HG02938 (cell line): ENCODE measurements around the gene ZNF433.
A peak's percentile ranks its signal among the peaks of the same experiment; 100 is the strongest.
"Not testable (repeated sequence)": the region's sequence is repeated elsewhere in the genome, so short reads cannot be mapped to it uniquely, and the experiment has no call there.

ENCODE experiments used
- ATAC-seq: cut with Tn5 transposase; IDR thresholded peaks from one replicate; pipeline ENCODE4 v1.9.1; 2021; ENCODE audit warnings: mild to moderate bottlenecking, moderate library complexity; ENCODE audit not compliant: unreplicated experiment

The ZNF433 gene

GRCh38 chr19:12035220-12036172 is at the start of gene ZNF433:
ZNF433 (minus strand) TSS chr19:12035679; CDS start chr19:12035539, 140 bp downstream.
- peak; percentile 83 for ATAC-seq

- not testable (repeated sequence) for ATAC-seq
These were observed 47.9 kb upstream of the ZNF433 start for GRCh38 chr19:12083336-12083735.

GRCh38 chr19:12077375-12077774 is 41.9 kb upstream of the ZNF433 start:
- no peak for ATAC-seq

GRCh38 chr19:12076331-12076730 is 40.9 kb upstream of the ZNF433 start:
- not testable (repeated sequence) for ATAC-seq

GRCh38 chr19:12075538-12076139 is 40.2 kb upstream of the ZNF433 start:
- no peak for ATAC-seq

- ATAC-seq, result peak; percentile 82
These were observed 29.4 kb upstream of the ZNF433 start, which contains the start of gene ZNF844 for GRCh38 chr19:12064590-12065538. ZNF844 (plus strand) TSS chr19:12064731; CDS start chr19:12064874, 143 bp downstream.

GRCh38 chr19:12055784-12056183 is 20.3 kb upstream of the ZNF433 start:
- no peak for ATAC-seq

GRCh38 chr19:12052497-12053169 is 17.2 kb upstream of the ZNF433 start, which contains the start of gene ZNF878:
ZNF878 (minus strand) TSS chr19:12052961; CDS start chr19:12052801, 160 bp downstream.
- ATAC-seq, result peak; percentile 73

GRCh38 chr19:12052091-12052496 is 16.6 kb upstream of the ZNF433 start:
- ATAC-seq, result no peak

GRCh38 chr19:12047868-12048267 is 12.4 kb upstream of the ZNF433 start:
- ATAC-seq, result no peak

- no peak for ATAC-seq
These were observed 8.4 kb upstream of the ZNF433 start for GRCh38 chr19:12043752-12044422.

GRCh38 chr19:12042893-12043292 is 7.4 kb upstream of the ZNF433 start:
- no peak for ATAC-seq

GRCh38 chr19:12034620-12035019 is 859 bp downstream of the ZNF433 start:
- ATAC-seq, result no peak

GRCh38 chr19:12034198-12034597 is 1.3 kb downstream of the ZNF433 start:
- no peak for ATAC-seq

GRCh38 chr19:12015753-12016116 is 19.7 kb downstream of the ZNF433 start:
- no peak for ATAC-seq

GRCh38 chr19:12015015-12015752 is 20.3 kb downstream of the ZNF433 start:
- ATAC-seq, result no peak

GRCh38 chr19:12000152-12000981 is 35.1 kb downstream of the ZNF433 start:
- ATAC-seq, result no peak

GRCh38 chr19:11995174-11995573 is 40.3 kb downstream of the ZNF433 start:
- ATAC-seq, result no peak
